ENCODE results near the gene ZNF317. TPM values are rescaled to one million over a fixed set of nuclear protein-coding genes. Genes with fewer than 3 reads are reported as not detected.

The ZNF317 gene
- total and polyA plus RNA-seq, 2 experiments from 2014 or later, result 14.1 to 23.3 TPM

DNA sequence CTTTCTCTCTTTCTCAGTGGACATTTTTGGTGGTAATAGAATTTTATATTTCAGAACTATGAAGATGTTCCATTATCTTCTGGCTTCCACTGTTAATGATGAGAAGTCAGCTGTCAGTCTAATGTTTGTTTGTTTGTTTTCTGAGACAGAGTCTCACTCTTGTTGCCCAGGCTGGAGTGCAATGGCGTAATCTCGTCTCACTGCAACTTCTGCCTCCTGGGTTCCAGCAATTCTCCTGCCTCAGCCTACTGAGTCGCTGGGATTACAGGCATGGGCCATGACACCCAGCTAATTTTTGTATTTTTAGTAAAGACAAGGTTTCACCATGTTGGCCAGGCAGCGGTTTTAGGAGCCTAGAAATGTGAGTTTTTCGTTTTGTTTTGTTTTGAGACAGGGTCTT is 4.7 kb downstream of the ZNF317 start:
- H3K36me3 ChIP-seq, result peaks cover 7% of the 10 kb centered on the region
- peaks cover 7% of the 10 kb centered on the region for H3K4me1 ChIP-seq (ENCODE audit: low read depth)
- DNase-seq (ENCODE audit: low read depth in 1 of 2, low spot score in 1 of 2), result peak in 1 of 2 donors; percentile 4
- H3K27ac ChIP-seq, result no peak overlapping the region
- H3K4me3 ChIP-seq, result no peak overlapping the region
- H3K27me3 ChIP-seq, result no peaks in the 10 kb centered on the region
- H3K9me3 ChIP-seq (ENCODE audit: low read depth), result no peaks in the 10 kb centered on the region
- TF ChIP-seq, protein P1, sequence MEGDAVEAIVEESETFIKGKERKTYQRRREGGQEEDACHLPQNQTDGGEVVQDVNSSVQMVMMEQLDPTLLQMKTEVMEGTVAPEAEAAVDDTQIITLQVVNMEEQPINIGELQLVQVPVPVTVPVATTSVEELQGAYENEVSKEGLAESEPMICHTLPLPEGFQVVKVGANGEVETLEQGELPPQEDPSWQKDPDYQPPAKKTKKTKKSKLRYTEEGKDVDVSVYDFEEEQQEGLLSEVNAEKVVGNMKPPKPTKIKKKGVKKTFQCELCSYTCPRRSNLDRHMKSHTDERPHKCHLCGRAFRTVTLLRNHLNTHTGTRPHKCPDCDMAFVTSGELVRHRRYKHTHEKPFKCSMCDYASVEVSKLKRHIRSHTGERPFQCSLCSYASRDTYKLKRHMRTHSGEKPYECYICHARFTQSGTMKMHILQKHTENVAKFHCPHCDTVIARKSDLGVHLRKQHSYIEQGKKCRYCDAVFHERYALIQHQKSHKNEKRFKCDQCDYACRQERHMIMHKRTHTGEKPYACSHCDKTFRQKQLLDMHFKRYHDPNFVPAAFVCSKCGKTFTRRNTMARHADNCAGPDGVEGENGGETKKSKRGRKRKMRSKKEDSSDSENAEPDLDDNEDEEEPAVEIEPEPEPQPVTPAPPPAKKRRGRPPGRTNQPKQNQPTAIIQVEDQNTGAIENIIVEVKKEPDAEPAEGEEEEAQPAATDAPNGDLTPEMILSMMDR (IDR thresholded peaks at IDR 0.05; ENCODE audit: low read depth, low read length), result no peak

GRCh38 chr19:9146882-9147281 is 6.7 kb downstream of the ZNF317 start:
- H3K36me3 ChIP-seq, result peaks cover 6% of the 10 kb centered on the region
- H3K27ac ChIP-seq, result no peak overlapping the region
- H3K27me3 ChIP-seq, result no peaks in the 10 kb centered on the region
- H3K9me3 ChIP-seq (ENCODE audit: low read depth), result no peaks in the 10 kb centered on the region
- DNase-seq (ENCODE audit: low read depth in 1 of 2, low spot score in 1 of 2), result no peak
- H3K4me3 ChIP-seq, result no peak overlapping the region
- TF ChIP-seq, protein P1 (IDR thresholded peaks at IDR 0.05; ENCODE audit: low read depth, low read length), result no peak
- H3K4me1 ChIP-seq (ENCODE audit: low read depth), result no peaks in the 10 kb centered on the region

DNA sequence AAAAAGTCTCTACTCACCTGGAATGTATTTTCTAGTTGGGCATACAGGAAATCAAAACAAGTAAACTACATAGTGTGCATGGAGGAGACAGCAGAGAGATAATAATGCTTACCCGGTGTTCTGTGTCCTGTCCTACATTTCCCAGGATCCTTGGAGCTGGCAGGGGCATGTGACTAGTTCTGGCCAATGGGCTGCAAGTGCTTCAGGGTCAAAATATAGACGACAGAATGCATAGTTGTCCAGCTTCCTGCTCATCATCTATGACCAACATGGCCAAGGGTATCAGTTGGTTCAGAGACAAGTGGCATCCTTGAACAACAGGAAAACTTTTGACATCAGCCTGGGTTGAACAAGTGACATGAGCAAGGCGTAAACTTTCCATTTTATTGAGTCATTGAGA is 8.5 kb downstream of the ZNF317 start:
- H3K4me3 ChIP-seq, result no peak overlapping the region
- no peaks in the 10 kb centered on the region for H3K27me3 ChIP-seq

DNA sequence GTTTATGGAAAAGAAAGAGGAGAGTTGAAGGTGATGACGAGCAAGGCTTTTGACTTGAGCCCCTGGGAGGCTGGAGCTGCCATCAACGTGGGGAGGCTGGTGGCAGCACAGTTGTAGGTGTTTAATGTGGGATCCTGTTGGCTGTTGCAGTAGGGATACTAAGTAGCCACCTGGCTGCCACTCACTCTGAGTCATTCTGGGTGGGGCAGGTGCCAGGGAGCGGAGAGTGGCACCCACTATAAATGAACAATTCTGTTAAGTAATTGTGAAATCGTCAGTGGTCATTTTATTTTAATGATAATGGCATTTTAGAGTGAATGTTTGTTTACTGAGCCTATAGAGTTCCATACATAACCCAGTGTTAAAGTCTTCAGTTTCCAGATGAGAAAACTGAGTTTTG is 9.8 kb downstream of the ZNF317 start:
- no peaks in the 10 kb centered on the region for H3K4me1 ChIP-seq (ENCODE audit: low read depth)
- DNase-seq (ENCODE audit: low read depth in 1 of 2, low spot score in 1 of 2), result no peak
- H3K9me3 ChIP-seq (ENCODE audit: low read depth), result no peaks in the 10 kb centered on the region
- no peak overlapping the region for H3K27ac ChIP-seq
- no peak overlapping the region for H3K4me3 ChIP-seq
- no peaks in the 10 kb centered on the region for H3K27me3 ChIP-seq
- no peaks in the 10 kb centered on the region for H3K36me3 ChIP-seq
- TF ChIP-seq, protein P1 (IDR thresholded peaks at IDR 0.05; ENCODE audit: low read depth, low read length), result no peak

More for the DNA sequence above, 8.5 kb downstream of the ZNF317 start:
- H3K9me3 ChIP-seq (ENCODE audit: low read depth), result no peaks in the 10 kb centered on the region
- no peak overlapping the region for H3K27ac ChIP-seq
- TF ChIP-seq, protein P1 (IDR thresholded peaks at IDR 0.05; ENCODE audit: low read depth, low read length), result no peak
- no peak for DNase-seq (ENCODE audit: low read depth in 1 of 2, low spot score in 1 of 2)
- no peaks in the 10 kb centered on the region for H3K4me1 ChIP-seq (ENCODE audit: low read depth)
- no peaks in the 10 kb centered on the region for H3K36me3 ChIP-seq

- Histone ChIP-seq H3K4me1 (ENCODE audit: low read depth) (no peaks in the 10 kb centered on the region), H3K27me3 (no peaks in the 10 kb centered on the region), H3K27ac (no peak overlapping the region), H3K9me3 (ENCODE audit: low read depth) (no peaks in the 10 kb centered on the region), H3K36me3 (no peaks in the 10 kb centered on the region), H3K4me3 (no peak overlapping the region)
- TF ChIP-seq, protein P1 (IDR thresholded peaks at IDR 0.05; ENCODE audit: low read depth, low read length), result no peak
- DNase-seq (ENCODE audit: low read depth in 1 of 2, low spot score in 1 of 2), result no peak
Measured at GRCh38 chr19:9150650-9151049, 10.5 kb downstream of the ZNF317 start.

DNA sequence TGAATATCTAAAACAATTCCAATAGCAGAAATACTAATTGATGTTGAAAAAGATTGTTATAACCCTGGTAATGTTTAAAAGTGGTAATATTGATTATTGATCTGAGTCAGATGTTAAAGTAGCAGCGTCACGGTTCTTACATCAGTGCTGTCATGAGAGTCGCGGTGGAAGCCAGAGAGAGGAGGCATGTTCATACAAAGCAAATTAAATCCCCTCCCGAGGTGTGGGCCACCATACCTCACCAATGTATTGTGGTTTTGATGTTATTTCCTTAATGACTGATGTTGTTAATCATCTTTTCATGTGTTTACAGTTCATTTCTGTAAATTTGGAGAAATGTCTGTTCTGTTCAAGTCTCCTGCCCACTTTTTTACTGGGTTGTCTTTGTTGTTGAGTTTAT is 11.2 kb downstream of the ZNF317 start:
- no peaks in the 10 kb centered on the region for H3K4me1 ChIP-seq (ENCODE audit: low read depth)
- H3K4me3 ChIP-seq, result no peak overlapping the region
- no peak overlapping the region for H3K27ac ChIP-seq
- TF ChIP-seq, protein P1 (IDR thresholded peaks at IDR 0.05; ENCODE audit: low read depth, low read length), result no peak
- H3K9me3 ChIP-seq (ENCODE audit: low read depth), result no peaks in the 10 kb centered on the region
- no peaks in the 10 kb centered on the region for H3K27me3 ChIP-seq
- no peak for DNase-seq (ENCODE audit: low read depth in 1 of 2, low spot score in 1 of 2)
- no peaks in the 10 kb centered on the region for H3K36me3 ChIP-seq
